Stimulated activated naive CD4-positive, alpha-beta T cell treated with Interleukin-2 at 50 U/mL for 16 hours (primary cell): ENCODE measurements around the gene SCN10A.
A peak's percentile ranks its signal among the peaks of the same experiment; 100 is the strongest.

Experiments used
- DNase-seq: peaks from one replicate; lab custom pipeline; 2025; lab: John Stamatoyannopoulos, UW

The SCN10A gene

DNA sequence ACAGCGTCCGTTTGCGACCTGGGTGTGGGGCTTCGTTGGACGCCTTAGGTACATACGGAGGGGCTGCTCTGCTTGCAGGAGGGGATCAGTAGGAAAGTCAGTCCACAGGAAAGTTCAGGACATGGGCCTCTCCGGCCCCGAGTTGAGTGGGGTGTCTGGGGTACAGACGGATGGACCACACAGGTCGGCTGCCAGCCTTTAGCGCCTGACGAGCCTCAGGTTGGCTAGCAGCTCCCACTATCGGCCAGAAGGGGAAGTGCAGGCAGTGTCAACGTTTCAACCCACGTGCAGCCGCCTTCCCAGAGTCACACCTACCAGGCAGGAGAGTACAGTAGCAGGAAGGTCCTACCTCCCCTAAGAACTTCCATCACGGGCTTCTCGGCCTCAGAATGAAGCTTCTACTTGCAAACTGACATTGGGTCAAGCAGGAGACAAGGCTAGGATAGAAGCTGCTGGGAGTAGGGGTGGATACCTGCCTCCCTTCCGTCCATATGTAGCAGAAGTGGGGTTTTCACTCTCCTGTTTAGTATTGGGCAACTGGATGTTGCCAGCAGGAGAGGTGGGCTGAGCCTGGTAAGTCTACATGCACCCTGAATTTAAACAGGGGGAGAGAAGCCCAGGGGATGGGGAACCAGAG lies 164.7 kb downstream of the SCN10A start:
- peak; percentile 66 for DNase-seq

GRCh38 chr3:38650248-38650951 lies 165.6 kb downstream of the SCN10A start:
- no peak for DNase-seq

- peak; percentile 68 for DNase-seq
Observed at GRCh38 chr3:38649500-38650247, 166.3 kb downstream of the SCN10A start, which contains the start of gene SCN5A. Gene SCN5A, minus strand, starts transcription at chr3:38649687. Its CDS starts 16,380 bp downstream, at chr3:38633307.

DNA sequence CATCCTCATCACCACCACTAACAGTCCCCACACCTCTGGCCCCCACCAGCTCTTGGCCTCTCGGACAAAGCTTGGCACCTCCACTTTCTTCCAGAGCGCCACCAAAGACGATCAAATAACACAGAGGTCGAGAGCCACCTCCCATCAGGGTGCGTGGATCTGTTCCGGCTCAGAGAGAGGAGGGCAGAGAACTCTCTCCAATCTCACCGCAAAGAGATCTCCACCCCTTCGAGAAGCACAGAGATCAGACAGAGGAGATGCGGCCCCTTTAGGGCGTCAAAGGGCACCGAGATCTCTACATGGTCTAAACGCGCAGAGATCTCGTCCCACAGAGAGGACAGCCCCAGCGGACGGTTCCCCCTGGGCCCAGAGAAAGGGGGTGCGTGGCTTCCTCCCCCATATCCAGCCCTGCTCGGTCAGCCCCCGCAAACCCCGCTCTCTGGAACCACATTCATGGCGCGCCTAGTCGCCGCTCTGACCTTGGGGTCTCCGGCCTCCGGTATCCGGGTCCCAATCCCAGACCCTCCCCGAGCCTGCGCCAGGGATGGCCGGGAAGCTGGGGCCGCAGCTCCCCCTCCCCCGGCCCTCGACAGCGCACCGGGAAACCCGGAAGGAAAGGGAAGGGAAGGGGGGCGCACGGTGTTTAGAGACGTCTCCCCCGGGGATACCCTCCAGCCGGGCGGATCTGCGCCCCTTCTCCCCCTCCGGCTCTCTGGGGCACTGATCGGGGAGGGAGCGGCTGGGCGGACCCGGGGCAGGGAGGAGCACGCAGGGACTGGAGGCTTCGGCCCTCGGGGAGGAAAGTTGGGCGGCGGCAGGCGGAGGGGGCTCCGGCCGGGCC lies 167.1 kb downstream of the SCN10A start:
- DNase-seq, result no peak

- no peak for DNase-seq
Observed at GRCh38 chr3:38648024-38648658, 167.9 kb downstream of the SCN10A start.

DNA sequence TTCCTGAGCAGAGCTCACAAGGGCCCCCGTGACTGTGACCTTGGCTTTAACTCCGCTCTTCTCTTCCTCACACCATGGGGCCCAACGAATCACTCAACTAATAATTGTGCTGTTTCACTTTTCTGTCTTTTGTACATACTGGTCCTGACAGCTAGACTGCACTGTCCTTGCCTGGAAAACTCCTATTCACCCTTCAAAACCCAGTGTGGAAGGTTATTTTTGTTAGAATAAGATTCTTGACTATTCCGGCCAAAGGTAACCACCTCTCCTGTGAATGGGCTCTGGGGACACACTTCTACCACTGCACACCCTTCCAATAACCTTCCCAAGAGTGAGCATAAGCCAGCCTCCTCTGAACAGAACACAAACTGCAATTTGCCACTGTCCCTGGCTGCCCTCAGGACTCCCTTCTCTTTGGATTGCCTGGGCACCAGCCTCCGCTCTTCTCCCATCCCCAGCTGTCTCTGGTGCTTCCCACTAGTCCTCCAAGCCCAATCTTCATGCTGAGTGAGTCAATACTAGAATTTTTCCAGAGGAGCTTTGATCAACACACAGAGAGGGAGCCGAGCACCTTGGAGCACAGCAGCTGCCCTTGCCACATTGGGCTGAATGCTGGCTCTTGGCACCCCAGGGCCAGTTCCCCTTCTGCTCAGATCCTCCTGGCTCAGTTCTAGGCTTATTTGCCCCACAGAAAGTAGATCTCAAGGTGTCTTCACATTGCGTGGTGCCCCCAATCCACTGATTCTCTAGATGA lies 168.6 kb downstream of the SCN10A start:
- DNase-seq, result no peak
